Neural cell (in vitro differentiated cells): Measurements from ENCODE around the gene ITGA1. TPM values are rescaled to one million over a fixed set of nuclear protein-coding genes. Genes with fewer than 3 reads are reported as not detected.
A peak's percentile ranks its signal among the peaks of the same experiment; 100 is the strongest.

Experiments
- H2AFZ ChIP-seq: fragments of 200-600, 300-800 bp; sonication (generic), shearing (Covaris generic); 2 replicates; pipeline ENCODE4 v1.6.0; 2014; ENCODE audit warnings: low read depth, mild to moderate bottlenecking, antibody characterized with exemption, low read length, moderate library complexity
- H3F3A ChIP-seq: fragments of 200-600 bp; shearing (Covaris generic); 2 replicates; pipeline ENCODE4 v1.6.1; 2016; ENCODE audit warnings: mild to moderate bottlenecking, moderate library complexity, mixed read lengths, antibody characterized with exemption, low read length; ENCODE audit not compliant: insufficient read depth, poor library complexity, severe bottlenecking
- H3K27ac ChIP-seq: fragments of 200-600, 300-800 bp; sonication (generic), shearing (Covaris generic); 2 replicates; pipeline ENCODE4 v1.5.1; 2014; ENCODE audit warnings: mild to moderate bottlenecking, low read length, moderate library complexity
- H3K27me3 ChIP-seq: fragments of 300-800, 200-600 bp; sonication (generic), shearing (Covaris generic); 2 replicates; pipeline ENCODE4 v1.6.0; 2014; ENCODE audit warnings: mild to moderate bottlenecking, low read depth, low read length, moderate library complexity; ENCODE audit not compliant: insufficient read depth
- H3K36me3 ChIP-seq: fragments of 300-800, 200-600 bp; sonication (generic), shearing (Covaris generic); 2 replicates; pipeline ENCODE4 v1.5.1; 2014; ENCODE audit warnings: mild to moderate bottlenecking, antibody characterized with exemption, low read length, moderate library complexity; ENCODE audit not compliant: insufficient read depth
- H3K4me2 ChIP-seq: fragments of 300-800, 200-600 bp; sonication (generic), shearing (Covaris generic); 2 replicates; pipeline ENCODE4 v1.6.0; 2014; ENCODE audit warnings: mild to moderate bottlenecking, low read length
- H3K4me3 ChIP-seq: fragments of 300-800, 200-600 bp; sonication (generic), shearing (Covaris generic); 2 replicates; pipeline ENCODE4 v1.5.1; 2014; ENCODE audit warnings: mild to moderate bottlenecking, low read length, moderate library complexity
- H3K79me2 ChIP-seq: fragments of 200-600 bp; shearing (Covaris generic); replicated peaks from 2 replicates; pipeline ENCODE4 v1.6.0; 2014; ENCODE audit warnings: mild to moderate bottlenecking, low read length, moderate library complexity; ENCODE audit not compliant: insufficient read depth
- H3K9ac ChIP-seq: fragments of 300-800, 200-600 bp; sonication (generic), shearing (Covaris generic); 2 replicates; pipeline ENCODE4 v1.6.1; 2016; ENCODE audit warnings: mild to moderate bottlenecking, low read length, mixed read lengths
- H3K9me2 ChIP-seq: fragments of 200-600 bp; shearing (Covaris generic); 2 replicates; pipeline ENCODE4 v1.6.1; 2016; ENCODE audit warnings: mild to moderate bottlenecking, low read length, mixed read lengths; ENCODE audit not compliant: insufficient read depth
- H3K9me3 ChIP-seq: fragments of 200-600, 300-800 bp; sonication (generic), shearing (Covaris generic); 2 replicates; pipeline ENCODE4 v1.6.1; 2016; ENCODE audit warnings: mild to moderate bottlenecking, mixed run types, low read length, moderate library complexity, mixed read lengths
- H4K20me1 ChIP-seq: fragments of 200-600 bp; shearing (Covaris generic); 2 replicates; pipeline ENCODE4 v1.6.1; 2016; ENCODE audit warnings: mild to moderate bottlenecking, mixed run types; ENCODE audit not compliant: insufficient read depth
- EP300 ChIP-seq: fragments of 450-650 bp; conservative IDR thresholded peaks from 2 replicates; pipeline ENCODE4 v1.6.1; 2014; ENCODE audit warnings: antibody characterized with exemption, mild to moderate bottlenecking, moderate library complexity; ENCODE audit not compliant: poor library complexity, severe bottlenecking
- EZH2 ChIP-seq: fragments of 200-600, 300-800 bp; shearing (Covaris generic), sonication (generic); IDR thresholded peaks from 2 replicates; pipeline ENCODE4 v1.6.1; 2014; ENCODE audit warnings: antibody characterized with exemption, low read length, borderline replicate concordance, mild to moderate bottlenecking; ENCODE audit not compliant: insufficient read depth, poor library complexity, severe bottlenecking
- MXI1 ChIP-seq: fragments of 450-650 bp; conservative IDR thresholded peaks from 2 replicates; pipeline ENCODE4 v1.6.1; 2014; ENCODE audit warnings: antibody characterized with exemption, mild to moderate bottlenecking; ENCODE audit not compliant: poor library complexity, severe bottlenecking
- POLR2AphosphoS5 ChIP-seq: IDR thresholded peaks from 2 replicates; pipeline ENCODE4 v1.6.1; 2012
- RAD21 ChIP-seq: fragments of 450-650 bp; conservative IDR thresholded peaks from 2 replicates; pipeline ENCODE4 v1.6.1; 2014; ENCODE audit warnings: antibody characterized with exemption, mild to moderate bottlenecking, moderate library complexity
- SMC3 ChIP-seq: fragments of 450-650 bp; conservative IDR thresholded peaks from 2 replicates; pipeline ENCODE4 v1.6.1; 2014; ENCODE audit warnings: antibody characterized with exemption, mild to moderate bottlenecking, moderate library complexity; ENCODE audit not compliant: poor library complexity
- TAF1 ChIP-seq: IDR thresholded peaks from 2 replicates; pipeline ENCODE4 v1.6.1; 2012; ENCODE audit warnings: low read depth
- polyA plus RNA-seq: library from polyadenylated mRNA; depleted of rRNA; stranded (reverse); fragments of >200 nt; gene quantifications from 2 replicates; pipeline ENCODE4 v1.2.3, GENCODE V29; 2014
- TF ChIP-seq, protein P1 (sequence below): IDR thresholded peaks from 2 replicates; pipeline ENCODE4 v1.6.1; 2012; ENCODE audit warnings: borderline replicate concordance
- TF ChIP-seq, protein P2 (sequence below): fragments of 450-650 bp; IDR thresholded peaks from 2 replicates; pipeline ENCODE4 v1.5.1; 2014; ENCODE audit warnings: antibody characterized with exemption, mild to moderate bottlenecking, moderate library complexity; ENCODE audit not compliant: poor library complexity, severe bottlenecking

The ITGA1 gene
- polyA plus RNA-seq, 1 donor from 2014 or later = 0.15 TPM

DNA sequence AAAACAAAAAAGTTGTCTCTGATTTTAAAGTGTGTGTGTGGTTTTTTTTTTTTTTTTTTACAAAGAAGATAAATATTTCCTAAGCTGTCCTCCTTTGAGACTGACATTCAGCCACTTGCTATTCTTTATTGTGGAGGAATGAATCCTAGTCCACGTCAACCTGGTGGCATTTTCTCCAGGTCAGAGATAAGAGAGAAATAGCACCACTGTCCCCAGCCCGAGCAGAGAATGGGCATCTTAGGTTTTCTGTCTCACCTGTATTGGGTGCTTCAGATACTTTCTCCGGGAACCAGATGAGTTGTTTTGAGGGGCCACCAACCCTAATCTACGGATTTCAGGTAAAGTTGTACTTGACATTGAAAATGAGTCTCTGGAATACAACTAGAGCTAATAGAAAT, 202.8 kb downstream of the ITGA1 start:
- H3K9me3 ChIP-seq = no peaks in the 10 kb centered on the region
- peak overlapping the region; percentile 76 for H3K4me3 ChIP-seq
- H2AFZ ChIP-seq = no peak overlapping the region
- no peak overlapping the region for H3K27ac ChIP-seq
- TF ChIP-seq RAD21 = no peak
- TF ChIP-seq POLR2AphosphoS5 = no peak
- H3K9ac ChIP-seq = no peak overlapping the region
- H3K79me2 ChIP-seq = peaks cover 11% of the 10 kb centered on the region
- H3K4me2 ChIP-seq = peak overlapping the region; percentile 92
- H3K36me3 ChIP-seq = no peaks in the 10 kb centered on the region
- H3F3A ChIP-seq = peaks cover 6% of the 10 kb centered on the region
- no peaks in the 10 kb centered on the region for H3K9me2 ChIP-seq
- peaks cover 34% of the 10 kb centered on the region for H3K27me3 ChIP-seq
- H4K20me1 ChIP-seq = no peaks in the 10 kb centered on the region

DNA sequence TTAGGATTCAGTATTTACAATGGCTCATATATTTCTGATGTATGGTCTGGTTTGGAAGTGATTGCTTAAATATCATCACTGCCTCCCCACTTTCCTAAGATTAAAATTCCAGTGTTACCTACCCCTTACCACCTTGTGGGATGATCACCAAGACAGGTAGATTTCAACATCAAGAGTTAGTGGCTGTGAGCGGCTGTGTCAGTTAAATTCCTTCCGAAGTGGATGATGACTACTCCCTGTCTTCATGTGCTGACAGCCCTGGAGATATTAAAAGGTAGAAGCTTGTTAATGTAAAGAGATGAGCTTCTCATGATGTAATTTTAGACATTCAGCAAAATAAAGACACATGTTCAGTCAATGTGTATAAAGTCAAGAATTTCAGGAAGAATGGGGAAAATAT, 205.7 kb downstream of the ITGA1 start:
- no peaks in the 10 kb centered on the region for H3K36me3 ChIP-seq
- no peak overlapping the region for H3K9ac ChIP-seq
- H4K20me1 ChIP-seq = no peaks in the 10 kb centered on the region
- no peak overlapping the region for H2AFZ ChIP-seq
- peaks cover 11% of the 10 kb centered on the region for H3K79me2 ChIP-seq
- TF ChIP-seq EZH2 = no peak
- TF ChIP-seq, protein P1, sequence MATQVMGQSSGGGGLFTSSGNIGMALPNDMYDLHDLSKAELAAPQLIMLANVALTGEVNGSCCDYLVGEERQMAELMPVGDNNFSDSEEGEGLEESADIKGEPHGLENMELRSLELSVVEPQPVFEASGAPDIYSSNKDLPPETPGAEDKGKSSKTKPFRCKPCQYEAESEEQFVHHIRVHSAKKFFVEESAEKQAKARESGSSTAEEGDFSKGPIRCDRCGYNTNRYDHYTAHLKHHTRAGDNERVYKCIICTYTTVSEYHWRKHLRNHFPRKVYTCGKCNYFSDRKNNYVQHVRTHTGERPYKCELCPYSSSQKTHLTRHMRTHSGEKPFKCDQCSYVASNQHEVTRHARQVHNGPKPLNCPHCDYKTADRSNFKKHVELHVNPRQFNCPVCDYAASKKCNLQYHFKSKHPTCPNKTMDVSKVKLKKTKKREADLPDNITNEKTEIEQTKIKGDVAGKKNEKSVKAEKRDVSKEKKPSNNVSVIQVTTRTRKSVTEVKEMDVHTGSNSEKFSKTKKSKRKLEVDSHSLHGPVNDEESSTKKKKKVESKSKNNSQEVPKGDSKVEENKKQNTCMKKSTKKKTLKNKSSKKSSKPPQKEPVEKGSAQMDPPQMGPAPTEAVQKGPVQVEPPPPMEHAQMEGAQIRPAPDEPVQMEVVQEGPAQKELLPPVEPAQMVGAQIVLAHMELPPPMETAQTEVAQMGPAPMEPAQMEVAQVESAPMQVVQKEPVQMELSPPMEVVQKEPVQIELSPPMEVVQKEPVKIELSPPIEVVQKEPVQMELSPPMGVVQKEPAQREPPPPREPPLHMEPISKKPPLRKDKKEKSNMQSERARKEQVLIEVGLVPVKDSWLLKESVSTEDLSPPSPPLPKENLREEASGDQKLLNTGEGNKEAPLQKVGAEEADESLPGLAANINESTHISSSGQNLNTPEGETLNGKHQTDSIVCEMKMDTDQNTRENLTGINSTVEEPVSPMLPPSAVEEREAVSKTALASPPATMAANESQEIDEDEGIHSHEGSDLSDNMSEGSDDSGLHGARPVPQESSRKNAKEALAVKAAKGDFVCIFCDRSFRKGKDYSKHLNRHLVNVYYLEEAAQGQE = no peak
- TF ChIP-seq RAD21 = no peak
- TF ChIP-seq TAF1 = no peak
- no peak for TF ChIP-seq MXI1
- no peak for TF ChIP-seq POLR2AphosphoS5
- no peak for TF ChIP-seq SMC3
- TF ChIP-seq, protein P2, sequence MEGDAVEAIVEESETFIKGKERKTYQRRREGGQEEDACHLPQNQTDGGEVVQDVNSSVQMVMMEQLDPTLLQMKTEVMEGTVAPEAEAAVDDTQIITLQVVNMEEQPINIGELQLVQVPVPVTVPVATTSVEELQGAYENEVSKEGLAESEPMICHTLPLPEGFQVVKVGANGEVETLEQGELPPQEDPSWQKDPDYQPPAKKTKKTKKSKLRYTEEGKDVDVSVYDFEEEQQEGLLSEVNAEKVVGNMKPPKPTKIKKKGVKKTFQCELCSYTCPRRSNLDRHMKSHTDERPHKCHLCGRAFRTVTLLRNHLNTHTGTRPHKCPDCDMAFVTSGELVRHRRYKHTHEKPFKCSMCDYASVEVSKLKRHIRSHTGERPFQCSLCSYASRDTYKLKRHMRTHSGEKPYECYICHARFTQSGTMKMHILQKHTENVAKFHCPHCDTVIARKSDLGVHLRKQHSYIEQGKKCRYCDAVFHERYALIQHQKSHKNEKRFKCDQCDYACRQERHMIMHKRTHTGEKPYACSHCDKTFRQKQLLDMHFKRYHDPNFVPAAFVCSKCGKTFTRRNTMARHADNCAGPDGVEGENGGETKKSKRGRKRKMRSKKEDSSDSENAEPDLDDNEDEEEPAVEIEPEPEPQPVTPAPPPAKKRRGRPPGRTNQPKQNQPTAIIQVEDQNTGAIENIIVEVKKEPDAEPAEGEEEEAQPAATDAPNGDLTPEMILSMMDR = no peak
- TF ChIP-seq EP300 = no peak
- H3K9me3 ChIP-seq = no peaks in the 10 kb centered on the region
- peaks cover 6% of the 10 kb centered on the region for H3F3A ChIP-seq
- H3K27me3 ChIP-seq = peaks cover 28% of the 10 kb centered on the region
- H3K4me3 ChIP-seq = no peak overlapping the region
- H3K9me2 ChIP-seq = no peaks in the 10 kb centered on the region
- no peak overlapping the region for H3K4me2 ChIP-seq
- no peak overlapping the region for H3K27ac ChIP-seq

DNA sequence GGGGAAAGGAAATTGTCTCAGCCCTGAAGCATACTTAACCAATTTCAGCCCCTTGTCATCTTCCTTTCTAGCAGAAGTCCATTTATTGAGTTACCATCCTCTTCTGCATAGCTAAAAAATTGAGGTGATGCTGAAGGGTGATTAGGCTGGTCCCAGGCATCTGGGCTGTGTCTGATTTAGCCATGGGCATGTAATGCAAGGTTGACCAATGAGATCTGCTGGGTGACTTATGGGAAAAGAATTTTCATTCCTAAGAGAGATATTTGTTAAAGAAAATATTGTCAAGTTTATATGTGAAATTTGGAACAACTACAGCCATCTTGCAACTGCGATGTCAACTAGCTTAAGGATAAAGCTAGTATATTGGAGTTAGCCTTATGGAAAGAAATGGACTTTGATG, 206.6 kb downstream of the ITGA1 start:
- Histone ChIP-seq H4K20me1 (no peaks in the 10 kb centered on the region), H3K27me3 (peaks cover 19% of the 10 kb centered on the region), H3K36me3 (no peaks in the 10 kb centered on the region), H2AFZ (no peak overlapping the region), H3K4me2 (no peak overlapping the region), H3K9me3 (no peaks in the 10 kb centered on the region), H3K79me2 (peaks cover 11% of the 10 kb centered on the region), H3K9ac (no peak overlapping the region), H3K4me3 (no peak overlapping the region), H3F3A (peaks cover 6% of the 10 kb centered on the region), H3K9me2 (no peaks in the 10 kb centered on the region), H3K27ac (no peak overlapping the region)
- no peak for TF ChIP-seq TAF1
- TF ChIP-seq MXI1 = no peak
- no peak for TF ChIP-seq EZH2
- TF ChIP-seq, protein P2 = no peak
